Midbrain (tissue), 1 donor: ENCODE results near the gene SLC12A8.
"Not testable (repeated sequence)": the region's sequence is repeated elsewhere in the genome, so short reads cannot be mapped to it uniquely, and the experiment has no call there.

ENCODE experiments used
- DNase-seq: peaks from one replicate; lab custom pipeline; 2025; lab: John Stamatoyannopoulos, UW

The SLC12A8 gene

DNA sequence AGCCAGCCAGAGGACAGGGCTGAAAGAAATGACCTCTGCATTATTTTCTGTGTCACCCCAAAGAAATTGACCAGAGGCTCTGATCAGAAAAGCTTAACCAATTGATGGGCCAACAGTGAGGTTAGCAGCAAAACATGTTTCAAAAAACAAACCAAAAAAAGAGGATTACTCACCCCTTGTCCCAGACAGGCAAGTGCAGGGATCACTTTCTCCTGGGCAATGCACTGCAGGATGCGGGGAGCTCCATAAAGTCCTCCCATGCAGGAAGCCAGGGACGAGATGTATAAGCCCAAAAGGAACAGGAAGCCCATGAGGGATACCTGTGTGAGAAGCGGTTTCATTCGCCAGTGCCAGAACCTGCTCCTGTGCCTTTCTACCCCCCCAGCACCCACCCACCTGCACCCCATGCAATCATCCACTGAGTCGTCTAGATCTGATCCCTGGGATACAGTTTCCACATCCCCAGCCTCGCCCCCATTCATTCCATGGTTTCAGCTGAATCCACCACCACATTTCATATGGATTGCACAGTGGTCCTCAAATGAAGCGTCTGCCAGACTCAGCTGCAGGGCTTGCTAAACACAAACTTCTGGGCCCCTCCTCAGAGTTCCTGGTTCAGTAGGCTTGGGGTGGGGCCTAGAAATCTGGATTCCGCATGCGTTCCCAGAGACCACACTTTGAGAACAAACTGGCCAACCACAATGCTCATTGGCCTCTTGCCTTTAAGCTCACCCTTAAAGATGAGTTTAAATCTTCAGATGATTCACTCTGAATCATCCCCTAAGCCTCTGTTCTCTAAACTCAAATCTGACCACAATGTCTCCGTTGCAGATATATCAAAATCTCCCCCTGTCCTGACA, 102.3 kb downstream of the SLC12A8 start:
- no peak for DNase-seq

- no peak for DNase-seq
Measured at GRCh38 chr3:125109536-125109925, 103.0 kb downstream of the SLC12A8 start.

- DNase-seq: no peak
Measured at GRCh38 chr3:125108833-125109535, 103.6 kb downstream of the SLC12A8 start.

DNA sequence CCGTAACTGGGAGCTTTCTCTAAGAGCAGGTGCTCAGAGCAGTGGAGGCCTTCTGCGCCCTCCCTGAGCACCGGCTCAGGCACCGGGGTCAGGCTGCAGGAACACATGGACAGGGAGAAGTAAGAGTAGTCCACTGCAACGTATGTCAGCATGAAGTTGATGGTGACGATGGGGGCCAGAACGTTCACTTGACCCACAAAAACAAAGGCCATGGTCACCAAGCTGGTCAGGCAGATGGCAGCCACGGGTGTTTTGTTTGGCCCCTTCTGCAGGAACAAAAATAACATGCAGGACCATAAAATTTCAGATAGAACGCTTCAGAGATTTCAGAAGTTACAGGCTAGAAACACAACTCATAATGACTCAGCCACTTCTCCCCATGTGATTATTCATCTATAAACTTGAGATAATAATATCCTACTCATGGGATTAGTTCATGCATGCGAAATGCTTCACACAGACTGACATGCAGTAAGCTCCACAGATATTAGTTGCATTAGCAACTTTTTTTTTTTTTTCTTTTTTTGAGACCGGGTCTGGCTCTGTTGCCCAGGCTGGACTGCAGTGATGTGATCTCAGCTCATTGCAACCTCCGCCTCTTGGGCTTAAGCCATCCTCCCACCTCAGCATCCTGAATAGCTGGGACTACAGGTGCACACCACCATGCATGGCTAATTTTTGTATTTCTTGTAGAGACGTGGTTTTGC, 104.5 kb downstream of the SLC12A8 start:
- no peak for DNase-seq

DNA sequence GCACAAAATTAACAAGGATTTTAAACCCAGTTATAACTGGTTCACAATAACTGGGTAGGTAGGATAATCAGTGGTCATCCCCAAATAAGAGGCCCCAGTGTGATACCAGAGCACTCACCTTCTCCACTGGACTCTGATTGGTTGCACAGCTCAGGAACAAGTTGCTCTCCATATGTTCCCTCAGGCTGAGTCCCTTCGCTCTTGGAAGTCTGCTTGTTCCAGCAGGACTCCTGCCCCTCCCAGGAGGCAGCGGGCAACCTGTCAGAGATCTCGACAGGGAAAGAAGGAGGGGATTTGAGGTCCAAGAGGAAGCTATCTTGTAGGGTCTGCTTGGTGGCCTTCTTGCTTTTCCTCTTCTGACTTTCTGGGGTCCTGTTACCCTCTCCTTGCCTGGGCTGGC, 105.2 kb downstream of the SLC12A8 start:
- no peak for DNase-seq

GRCh38 chr3:125105116-125105515, 107.4 kb downstream of the SLC12A8 start:
- no peak for DNase-seq

DNA sequence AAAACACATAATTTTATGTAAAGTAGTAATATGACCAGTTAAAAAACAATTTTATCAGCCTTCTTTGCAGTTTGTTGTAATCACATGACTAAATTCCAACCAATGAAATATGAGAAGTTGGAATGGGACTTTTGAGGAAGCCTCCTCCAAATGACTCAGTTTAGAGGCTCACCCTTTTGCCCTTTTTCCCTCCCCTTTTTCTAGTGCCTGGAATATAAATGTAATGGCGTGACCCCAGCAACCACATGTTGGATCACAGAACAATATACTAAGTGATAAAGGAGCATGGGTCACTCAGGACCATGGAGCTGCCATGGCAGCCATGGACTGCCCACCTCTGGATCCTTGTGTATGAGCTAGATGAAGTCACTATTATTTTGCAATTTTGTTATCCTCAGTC, 107.9 kb downstream of the SLC12A8 start:
- DNase-seq: no peak

DNA sequence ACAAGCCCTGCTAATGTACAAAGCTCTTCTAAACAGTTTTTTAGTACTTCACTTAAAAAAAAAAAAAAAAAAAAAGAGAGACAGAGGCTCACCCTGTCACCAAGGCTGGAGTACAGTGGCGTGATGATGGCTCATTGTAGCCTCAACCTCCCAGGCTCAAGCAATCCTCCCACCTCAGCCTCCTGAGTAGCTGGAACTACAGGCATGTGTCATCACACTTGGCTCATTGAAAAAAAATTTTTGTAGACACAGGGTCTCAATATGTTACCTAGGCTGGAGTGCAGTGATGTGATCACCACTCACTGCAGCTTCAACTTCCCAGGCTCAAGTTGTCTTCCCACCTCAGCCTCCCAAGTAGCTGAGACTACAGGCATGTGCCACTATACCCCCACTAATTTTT, 109.1 kb downstream of the SLC12A8 start:
- DNase-seq: no peak

GRCh38 chr3:125102470-125102869, 110.1 kb downstream of the SLC12A8 start:
- DNase-seq: no peak

DNA sequence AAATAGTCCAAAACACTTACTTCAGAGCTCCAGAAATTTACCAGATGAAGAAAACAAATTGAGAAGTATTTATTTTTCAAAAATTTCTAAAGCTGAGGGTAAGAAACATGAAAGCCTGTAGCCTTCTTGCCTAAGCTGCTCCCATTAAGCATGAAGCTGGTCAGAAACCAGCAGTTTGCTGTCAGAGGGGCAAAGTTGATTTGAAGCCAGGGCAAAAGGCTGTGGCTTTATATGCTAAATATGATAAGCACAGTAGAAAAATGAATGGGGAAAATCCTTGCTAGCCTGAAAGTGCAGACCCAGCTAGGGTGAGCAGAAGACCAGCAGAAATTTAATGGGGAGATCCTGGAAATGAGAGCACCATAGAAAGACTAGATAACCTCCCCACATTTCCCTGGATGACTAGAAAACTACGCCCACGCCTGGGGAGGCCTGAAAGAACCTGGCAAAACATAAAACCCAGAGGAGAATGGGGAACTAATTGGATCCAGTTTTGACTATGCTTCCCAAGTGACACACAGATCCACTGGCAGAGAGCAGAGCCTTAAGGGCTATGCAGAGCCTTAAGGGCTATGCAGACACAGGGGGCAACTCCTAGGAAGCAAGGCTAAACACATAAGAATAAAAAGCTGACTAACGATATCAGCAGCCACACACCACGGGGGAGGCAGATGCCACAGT, 113.8 kb downstream of the SLC12A8 start:
- no peak for DNase-seq

- DNase-seq: no peak
Measured at GRCh38 chr3:125090649-125091048, 121.9 kb downstream of the SLC12A8 start.

- no peak for DNase-seq
Measured at GRCh38 chr3:125087768-125088391, 124.7 kb downstream of the SLC12A8 start.

GRCh38 chr3:125085166-125085565, 127.4 kb downstream of the SLC12A8 start:
- no peak for DNase-seq

DNA sequence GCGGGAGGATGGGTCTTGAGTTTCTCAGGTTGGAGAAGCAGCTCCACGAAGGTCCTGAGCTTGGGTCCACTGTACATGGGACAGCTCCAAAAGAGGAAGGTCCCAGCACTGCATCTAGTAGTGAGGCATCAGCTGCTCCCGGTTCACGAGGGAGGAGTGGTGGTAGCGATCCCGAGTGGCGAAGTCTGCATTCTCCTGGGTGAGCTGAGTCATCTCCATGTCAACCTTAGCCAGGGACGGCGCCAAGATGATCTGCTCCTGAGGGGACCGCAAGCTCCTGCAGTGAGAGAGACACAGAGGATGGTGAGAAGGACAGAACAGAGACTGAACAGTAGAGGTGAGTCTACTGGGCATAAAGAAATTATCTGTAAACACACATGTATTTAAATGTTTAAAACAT, 128.8 kb downstream of the SLC12A8 start:
- no peak for DNase-seq

GRCh38 chr3:125082339-125082738, 130.2 kb downstream of the SLC12A8 start:
- DNase-seq: not testable (repeated sequence)

DNA sequence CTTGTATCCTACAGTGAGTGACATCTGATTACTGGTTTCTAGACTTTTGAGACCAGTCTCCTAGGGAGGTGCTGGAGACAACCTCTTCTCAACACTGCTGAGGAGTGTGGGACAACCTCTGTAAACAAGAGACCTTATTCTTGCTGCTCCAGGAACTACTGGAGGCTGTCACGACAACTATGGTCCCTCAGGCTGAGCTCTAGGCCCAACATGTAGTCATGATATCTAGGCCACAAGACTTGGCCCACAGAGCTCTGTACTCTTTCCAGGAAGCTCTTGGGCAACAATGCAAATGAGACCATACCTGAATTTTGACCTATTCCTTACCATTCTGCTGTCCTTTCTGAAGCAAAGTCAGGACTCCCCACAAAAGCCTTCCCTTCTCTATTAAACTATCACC, 132.5 kb downstream of the SLC12A8 start:
- no peak for DNase-seq

GRCh38 chr3:125079675-125080045, 132.9 kb downstream of the SLC12A8 start:
- no peak for DNase-seq

GRCh38 chr3:125078951-125079674, 133.4 kb downstream of the SLC12A8 start:
- no peak for DNase-seq

GRCh38 chr3:125077864-125078263, 134.7 kb downstream of the SLC12A8 start:
- DNase-seq: no peak

GRCh38 chr3:125076464-125076863, 136.1 kb downstream of the SLC12A8 start:
- DNase-seq: no peak

- no peak for DNase-seq
Measured at GRCh38 chr3:125075738-125076137, 136.8 kb downstream of the SLC12A8 start.
